CD4-positive, alpha-beta T cell treated with Interleukin-4 for 1 hour (primary cell): ENCODE measurements around the gene ACSF3.

ENCODE experiments used
- DNase-seq, 2 donors: peaks; one replicate each; pipeline ENCODE4 v3.0.0-alpha.2; 2020 to 2022

ACSF3 gene

DNA sequence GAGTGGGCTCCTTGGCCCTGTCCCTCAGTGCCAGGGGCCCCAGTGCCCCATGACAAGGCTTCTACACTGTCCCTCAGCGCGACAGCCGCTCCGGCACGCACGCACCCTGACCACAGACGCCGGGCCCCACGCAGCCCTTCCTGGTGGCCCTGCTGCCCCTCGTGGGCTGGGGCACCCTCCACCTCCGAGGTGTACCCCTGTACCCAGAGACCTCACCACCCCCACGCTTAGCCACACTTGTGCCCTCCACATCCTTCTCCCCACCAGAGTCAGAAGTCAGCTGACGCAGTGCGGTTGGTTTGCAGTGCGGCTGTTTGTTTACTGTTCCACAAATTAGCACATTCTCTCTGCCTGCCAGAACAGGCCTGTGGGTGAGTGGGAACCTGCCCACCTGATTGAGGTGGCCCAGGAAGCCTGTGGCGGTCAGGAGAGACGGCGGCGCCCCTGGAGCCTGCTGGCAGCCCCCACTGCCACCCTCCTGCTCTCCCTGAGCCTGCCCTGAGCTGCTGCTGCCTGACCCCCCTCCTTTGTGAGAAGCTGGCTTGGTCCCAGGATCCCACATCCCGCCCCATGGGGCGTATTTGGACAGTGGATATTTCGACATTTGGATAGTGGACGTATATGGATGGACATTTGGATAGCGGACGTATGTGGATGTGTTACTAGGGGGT, 39.9 kb downstream of the ACSF3 start:
- no peak for DNase-seq

- no peak for DNase-seq
These were observed 40.6 kb downstream of the ACSF3 start for GRCh38 chr16:89134269-89134668.

GRCh38 chr16:89135166-89135565, 41.5 kb downstream of the ACSF3 start:
- no peak for DNase-seq

DNA sequence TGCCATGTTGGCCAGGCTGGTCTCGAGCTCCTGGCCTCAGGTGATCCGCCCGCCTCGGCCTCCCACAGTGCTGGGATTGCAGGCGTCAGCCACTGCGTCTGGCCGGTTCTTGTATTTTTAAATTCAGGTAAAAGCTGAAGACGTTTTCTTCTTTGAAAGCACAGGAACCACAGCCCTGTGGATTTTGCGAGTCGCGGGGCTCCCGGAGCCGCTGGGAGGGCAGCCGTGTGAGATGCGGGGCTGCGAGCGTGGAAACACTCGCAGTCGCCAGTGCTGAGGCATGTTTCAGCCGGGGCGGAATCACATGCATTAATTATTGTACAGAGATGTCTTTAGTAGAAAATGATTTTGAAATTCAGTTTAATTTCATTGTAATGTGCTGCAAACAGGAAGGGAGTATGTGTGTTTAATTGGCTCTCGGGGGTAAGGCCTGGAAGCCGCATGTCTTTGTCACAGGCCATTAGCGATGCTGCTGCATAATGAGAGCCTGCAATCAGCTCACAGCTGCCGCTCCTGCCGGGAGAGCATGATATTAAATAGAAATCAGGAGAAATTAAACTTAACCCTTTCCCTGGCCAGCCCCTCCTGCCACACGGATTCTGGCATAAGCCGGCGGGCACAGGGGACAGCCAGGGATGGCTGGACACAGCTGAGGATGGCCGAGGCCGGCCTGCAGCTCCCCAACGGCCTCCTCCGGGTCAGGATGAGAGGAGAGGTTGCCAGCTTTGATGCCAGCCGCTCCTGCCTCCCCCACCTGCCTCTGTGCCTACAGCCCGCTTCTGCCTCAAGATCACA, 42.5 kb downstream of the ACSF3 start:
- DNase-seq = no peak

- no peak for DNase-seq
These were observed 43.3 kb downstream of the ACSF3 start for GRCh38 chr16:89136931-89137330.

- DNase-seq = no peak
These were observed 44.2 kb downstream of the ACSF3 start for GRCh38 chr16:89137666-89138512.

- no peak for DNase-seq
These were observed 44.8 kb downstream of the ACSF3 start for GRCh38 chr16:89138513-89138795.

DNA sequence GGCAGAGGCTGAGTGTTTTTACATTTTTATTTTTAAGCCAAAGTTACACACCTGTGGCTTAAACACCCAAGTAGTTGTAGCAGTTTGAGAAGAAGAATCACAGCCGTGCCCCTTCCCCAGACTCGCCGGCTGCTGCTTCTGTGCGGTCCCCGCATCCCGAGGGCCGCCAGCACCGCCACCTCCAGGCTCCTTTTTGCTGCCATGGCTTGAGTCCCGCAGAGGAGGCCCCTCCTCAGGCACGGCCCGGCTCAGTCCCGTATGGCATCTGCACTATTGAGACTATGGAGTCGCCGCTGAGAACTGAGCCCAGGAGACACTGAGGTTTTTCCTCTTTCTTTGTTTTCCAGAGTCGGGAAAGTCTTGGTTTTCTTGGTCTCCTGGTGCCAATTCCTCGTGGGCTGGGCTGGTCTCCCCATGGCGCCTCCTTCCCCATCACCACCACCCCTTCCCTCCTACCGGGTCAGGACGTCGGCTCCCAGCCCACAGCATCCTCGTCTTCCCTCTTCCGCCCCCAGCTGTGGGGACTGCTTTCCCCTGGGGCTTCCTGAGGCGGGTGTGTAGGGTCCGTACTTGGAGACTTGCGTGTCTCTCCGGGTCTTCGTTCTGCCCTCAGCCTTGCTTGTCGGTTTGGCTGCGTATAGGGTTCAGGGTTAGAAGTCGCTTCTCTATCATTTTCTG, 45.3 kb downstream of the ACSF3 start:
- DNase-seq = no peak

DNA sequence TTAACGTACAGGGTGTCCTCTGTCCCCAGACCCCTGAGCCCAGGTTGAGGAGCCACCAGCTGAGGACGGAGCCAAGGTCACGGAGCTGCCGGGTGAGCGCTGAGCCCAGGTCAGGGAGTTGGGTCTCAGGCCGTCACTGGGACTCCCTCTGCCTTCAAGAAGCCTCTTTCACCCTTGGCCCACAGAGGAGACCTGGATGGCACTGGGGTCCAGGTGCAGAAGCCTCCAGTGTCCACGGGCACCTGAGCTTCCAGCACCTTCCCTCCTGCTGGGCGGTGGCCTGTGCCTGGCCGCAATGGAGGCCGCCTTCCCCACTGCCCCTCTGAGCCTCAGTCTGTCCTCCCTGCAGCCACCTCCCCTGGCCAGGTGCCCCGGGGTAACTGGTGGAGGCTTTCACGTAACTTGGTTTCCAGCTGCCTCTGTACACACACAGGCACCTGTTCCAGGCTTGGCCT, 46.3 kb downstream of the ACSF3 start:
- DNase-seq = no peak

DNA sequence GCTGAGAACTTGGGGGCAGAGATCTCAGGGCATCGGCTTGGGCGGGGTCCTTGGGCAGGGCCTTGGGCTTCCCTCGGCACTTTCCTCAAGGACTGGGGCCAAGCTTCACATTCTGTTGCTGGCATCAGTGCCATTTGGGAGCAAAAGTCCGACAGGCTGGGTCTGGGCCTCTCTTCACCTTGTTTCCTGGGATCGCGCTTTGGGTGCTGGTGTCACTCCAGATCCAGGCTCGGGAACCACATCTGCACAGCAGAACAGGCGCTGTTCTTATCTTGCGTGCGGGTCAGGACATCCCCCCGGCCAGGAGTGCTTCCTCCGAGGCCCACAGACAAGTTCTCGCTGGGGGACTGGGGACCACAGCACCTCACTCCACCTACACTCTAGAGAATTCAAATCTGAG, 46.7 kb downstream of the ACSF3 start:
- DNase-seq = no peak

- no peak for DNase-seq
These were observed 47.6 kb downstream of the ACSF3 start for GRCh38 chr16:89140981-89141883.

- no peak for DNase-seq
These were observed 48.2 kb downstream of the ACSF3 start for GRCh38 chr16:89141884-89142267.

DNA sequence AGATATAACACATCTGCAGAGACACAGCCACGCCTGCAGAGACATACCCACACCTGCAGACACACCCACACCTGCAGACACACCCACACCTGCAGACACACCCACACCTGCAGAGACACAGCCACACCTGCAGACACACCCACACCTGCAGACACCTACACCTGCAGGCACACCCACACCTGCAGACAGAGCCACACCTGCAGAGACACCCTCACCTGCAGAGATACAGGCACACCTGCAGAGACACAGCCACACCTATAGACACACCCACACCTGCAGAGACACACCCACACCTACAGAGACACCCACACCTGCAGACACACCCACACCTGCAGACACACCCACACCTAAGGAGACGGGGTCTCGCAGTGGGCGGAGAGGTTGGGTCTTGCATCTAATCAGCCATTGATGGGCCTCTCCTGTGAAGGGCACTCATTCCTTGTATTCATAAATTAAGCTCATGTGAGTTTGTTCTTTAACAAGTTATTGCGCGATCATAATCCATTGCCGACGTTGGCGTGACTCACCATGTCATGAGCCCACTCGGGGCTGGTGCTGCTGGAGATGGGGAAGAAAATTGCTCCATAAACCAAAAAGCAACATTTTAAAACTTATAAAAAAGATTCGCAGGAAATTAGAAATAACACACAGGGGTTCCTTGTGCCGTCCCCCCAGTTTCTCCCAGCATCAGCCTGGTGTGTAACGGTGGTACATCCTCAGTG, 49.0 kb downstream of the ACSF3 start:
- no peak for DNase-seq

DNA sequence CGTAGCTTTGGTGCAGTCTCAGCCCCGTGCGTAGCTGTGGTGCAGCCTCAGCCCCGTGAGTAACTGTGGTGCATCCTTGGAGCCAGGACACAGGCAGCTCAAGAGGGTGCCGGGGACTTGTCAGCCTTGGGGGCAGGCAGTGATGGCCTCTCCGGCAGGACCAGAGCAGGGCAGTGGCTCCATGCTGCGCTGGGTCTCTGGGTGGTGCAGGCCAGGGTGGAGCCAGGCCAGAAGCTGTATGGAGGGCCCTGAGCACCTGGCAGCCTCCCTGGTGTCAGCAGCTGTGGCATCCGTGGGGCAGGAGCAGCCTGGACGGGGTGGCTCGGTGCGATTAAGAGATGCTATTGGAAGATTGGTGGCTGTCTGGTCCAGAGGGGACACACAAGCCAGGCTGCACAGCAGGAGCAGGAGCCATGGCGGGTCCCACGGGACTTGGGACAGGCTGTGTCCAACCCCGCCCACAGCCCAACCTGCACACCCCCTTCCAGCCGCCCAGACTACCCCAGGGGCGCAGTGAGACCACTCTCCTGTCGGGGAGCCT, 49.6 kb downstream of the ACSF3 start:
- no peak for DNase-seq

DNA sequence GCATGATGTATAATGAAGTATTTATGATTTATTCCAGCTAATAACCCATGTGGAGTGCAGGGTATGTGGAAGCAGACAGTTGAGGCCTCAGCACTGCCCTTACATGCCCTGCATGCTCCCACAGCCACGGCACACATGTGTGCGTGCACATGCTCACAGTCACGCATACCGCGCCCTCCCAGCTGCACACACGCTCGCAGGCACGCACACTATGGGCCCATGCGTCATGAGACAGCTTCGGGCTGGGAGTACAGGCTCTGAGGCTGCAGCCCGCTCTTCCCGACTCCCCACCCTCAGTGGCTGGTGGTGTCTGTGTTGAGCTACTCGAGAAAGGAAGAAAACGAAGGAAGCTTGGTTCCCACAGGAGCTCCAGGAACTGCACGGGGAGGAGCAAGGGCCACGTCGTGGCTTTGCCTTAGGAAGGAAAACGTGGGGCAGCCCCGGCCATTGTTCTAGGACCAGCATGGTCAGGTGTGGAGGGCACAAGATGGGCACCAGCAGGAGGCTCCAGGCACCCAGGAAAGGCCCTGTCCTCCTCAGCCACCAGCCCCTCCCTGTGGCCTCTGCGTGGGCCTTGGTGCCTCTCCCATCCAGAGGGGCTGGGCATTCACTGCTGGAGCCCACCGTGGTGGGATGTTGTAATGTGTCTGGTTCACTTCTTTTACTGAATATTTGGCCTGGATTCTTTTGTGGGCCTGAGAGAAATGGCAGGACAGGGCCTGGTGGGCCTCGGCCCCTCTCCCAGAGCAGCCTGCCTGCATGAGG, 50.4 kb downstream of the ACSF3 start:
- DNase-seq = no peak

DNA sequence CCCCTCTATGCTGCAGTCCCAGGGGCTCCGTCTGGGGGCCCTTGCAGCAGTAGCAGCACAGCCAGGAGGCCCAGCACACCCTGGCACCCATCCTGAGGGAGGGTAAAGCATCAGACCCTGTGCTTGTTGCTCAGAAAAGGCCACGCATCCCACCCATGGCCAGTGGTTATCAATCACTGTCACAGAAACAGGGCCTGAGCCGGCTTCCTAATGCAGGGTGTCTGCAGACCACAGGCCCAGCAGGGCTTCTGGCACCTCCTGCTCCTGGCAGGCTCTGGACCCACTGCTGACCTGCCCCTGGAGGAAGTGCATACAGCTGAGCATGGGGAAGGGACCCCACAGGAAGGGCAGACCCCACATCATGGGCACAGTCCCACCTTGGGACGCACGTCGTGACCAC, 51.0 kb downstream of the ACSF3 start:
- DNase-seq = no peak

DNA sequence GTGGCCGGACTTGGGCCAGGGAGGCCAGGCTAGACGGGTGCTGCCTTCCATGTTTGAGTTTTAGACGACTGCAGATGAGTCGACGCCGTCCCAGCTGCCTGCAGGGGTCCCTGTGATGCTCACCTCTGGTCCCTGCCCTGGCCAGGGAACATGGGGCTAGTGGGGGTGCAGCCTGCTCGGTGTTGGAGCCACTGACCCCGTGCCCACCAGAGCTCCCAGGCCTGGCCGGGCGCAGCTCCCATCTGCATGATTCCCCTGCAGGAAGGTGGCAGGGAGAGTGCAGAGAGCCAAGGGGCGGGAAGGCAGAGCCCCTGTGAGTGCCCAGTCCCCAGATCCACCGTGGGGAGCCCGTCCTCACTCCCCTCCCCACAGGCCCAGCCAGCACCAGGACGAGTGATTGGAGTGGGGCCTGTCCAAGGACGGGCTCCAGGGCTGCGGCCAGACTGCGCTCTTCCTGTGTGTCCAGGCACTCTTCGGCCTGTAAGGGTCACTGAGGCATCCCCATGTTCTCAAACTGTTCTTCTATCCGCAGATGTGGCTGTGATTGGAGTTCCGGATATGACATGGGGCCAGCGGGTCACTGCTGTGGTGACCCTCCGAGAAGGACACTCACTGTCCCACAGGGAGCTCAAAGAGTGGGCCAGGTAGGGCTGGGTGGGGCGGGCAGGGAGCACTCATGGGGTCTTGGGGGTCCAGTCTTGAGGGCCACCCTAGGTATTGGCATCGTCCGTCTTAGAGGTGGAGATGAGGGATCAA, 51.9 kb downstream of the ACSF3 start:
- DNase-seq = no peak

GRCh38 chr16:89146211-89147005, 52.8 kb downstream of the ACSF3 start:
- DNase-seq = no peak
